ENCODE results near the gene SPN. TPM values are rescaled to one million over a fixed set of nuclear protein-coding genes. Genes with fewer than 3 reads are reported as not detected.
"Not testable (repeated sequence)": the region's sequence is repeated elsewhere in the genome, so short reads cannot be mapped to it uniquely, and the experiment has no call there.

Gene SPN
- total and polyA plus RNA-seq, 9 of the 15 experiments (the other 6 are each of a cell fraction or from before 2014, with no cell fraction given) = 24.3 to 225 (median 79.4) TPM

DNA sequence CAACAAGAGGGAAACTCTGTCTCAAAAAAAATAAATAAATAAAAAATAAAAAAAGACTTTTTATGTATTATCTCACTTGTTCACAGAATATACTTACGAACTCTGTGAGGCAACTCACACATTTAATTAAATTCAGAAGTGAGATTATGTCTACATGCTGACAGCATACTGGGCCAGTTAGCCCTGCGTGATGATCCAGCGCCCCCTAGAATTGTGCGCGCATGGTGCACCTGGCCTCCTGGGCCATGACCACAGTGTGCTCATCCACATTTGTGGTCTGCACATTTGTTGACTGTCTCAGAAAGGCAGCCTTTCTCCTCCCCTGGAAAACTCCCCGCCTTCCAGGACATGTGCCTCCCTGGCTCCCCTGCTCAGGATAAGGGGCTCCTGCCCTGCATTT, 42.5 kb upstream of the SPN start (continued):
- TF ChIP-seq, protein P1, sequence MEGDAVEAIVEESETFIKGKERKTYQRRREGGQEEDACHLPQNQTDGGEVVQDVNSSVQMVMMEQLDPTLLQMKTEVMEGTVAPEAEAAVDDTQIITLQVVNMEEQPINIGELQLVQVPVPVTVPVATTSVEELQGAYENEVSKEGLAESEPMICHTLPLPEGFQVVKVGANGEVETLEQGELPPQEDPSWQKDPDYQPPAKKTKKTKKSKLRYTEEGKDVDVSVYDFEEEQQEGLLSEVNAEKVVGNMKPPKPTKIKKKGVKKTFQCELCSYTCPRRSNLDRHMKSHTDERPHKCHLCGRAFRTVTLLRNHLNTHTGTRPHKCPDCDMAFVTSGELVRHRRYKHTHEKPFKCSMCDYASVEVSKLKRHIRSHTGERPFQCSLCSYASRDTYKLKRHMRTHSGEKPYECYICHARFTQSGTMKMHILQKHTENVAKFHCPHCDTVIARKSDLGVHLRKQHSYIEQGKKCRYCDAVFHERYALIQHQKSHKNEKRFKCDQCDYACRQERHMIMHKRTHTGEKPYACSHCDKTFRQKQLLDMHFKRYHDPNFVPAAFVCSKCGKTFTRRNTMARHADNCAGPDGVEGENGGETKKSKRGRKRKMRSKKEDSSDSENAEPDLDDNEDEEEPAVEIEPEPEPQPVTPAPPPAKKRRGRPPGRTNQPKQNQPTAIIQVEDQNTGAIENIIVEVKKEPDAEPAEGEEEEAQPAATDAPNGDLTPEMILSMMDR (IDR thresholded peaks at IDR 0.05 in 2 of 3, conservative IDR thresholded peaks at IDR 0.05 in 1 of 3; ENCODE audit: insufficient read depth in 2 of 3, low read depth in 1 of 3, low read length in 3 of 3) = peak; percentile 50 to 60 (median 53)
- peak; percentile 56; the same call in 1 of the 2 replicates for TF ChIP-seq MYC (IDR thresholded peaks at IDR 0.05; ENCODE audit: low read depth, low read length)
- TF ChIP-seq MYC (CRISPR knock-in tag; IDR thresholded peaks at IDR 0.05; ENCODE audit: borderline replicate concordance, low read depth) = not testable (repeated sequence)
- TF ChIP-seq, protein P2, sequence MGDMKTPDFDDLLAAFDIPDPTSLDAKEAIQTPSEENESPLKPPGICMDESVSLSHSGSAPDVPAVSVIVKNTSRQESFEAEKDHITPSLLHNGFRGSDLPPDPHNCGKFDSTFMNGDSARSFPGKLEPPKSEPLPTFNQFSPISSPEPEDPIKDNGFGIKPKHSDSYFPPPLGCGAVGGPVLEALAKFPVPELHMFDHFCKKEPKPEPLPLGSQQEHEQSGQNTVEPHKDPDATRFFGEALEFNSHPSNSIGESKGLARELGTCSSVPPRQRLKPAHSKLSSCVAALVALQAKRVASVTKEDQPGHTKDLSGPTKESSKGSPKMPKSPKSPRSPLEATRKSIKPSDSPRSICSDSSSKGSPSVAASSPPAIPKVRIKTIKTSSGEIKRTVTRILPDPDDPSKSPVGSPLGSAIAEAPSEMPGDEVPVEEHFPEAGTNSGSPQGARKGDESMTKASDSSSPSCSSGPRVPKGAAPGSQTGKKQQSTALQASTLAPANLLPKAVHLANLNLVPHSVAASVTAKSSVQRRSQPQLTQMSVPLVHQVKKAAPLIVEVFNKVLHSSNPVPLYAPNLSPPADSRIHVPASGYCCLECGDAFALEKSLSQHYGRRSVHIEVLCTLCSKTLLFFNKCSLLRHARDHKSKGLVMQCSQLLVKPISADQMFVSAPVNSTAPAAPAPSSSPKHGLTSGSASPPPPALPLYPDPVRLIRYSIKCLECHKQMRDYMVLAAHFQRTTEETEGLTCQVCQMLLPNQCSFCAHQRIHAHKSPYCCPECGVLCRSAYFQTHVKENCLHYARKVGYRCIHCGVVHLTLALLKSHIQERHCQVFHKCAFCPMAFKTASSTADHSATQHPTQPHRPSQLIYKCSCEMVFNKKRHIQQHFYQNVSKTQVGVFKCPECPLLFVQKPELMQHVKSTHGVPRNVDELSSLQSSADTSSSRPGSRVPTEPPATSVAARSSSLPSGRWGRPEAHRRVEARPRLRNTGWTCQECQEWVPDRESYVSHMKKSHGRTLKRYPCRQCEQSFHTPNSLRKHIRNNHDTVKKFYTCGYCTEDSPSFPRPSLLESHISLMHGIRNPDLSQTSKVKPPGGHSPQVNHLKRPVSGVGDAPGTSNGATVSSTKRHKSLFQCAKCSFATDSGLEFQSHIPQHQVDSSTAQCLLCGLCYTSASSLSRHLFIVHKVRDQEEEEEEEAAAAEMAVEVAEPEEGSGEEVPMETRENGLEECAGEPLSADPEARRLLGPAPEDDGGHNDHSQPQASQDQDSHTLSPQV (IDR thresholded peaks at IDR 0.05) = 0 out of 2 replicates have a peak, but pooled peaks have one; percentile 39
- TF ChIP-seq, protein P3, sequence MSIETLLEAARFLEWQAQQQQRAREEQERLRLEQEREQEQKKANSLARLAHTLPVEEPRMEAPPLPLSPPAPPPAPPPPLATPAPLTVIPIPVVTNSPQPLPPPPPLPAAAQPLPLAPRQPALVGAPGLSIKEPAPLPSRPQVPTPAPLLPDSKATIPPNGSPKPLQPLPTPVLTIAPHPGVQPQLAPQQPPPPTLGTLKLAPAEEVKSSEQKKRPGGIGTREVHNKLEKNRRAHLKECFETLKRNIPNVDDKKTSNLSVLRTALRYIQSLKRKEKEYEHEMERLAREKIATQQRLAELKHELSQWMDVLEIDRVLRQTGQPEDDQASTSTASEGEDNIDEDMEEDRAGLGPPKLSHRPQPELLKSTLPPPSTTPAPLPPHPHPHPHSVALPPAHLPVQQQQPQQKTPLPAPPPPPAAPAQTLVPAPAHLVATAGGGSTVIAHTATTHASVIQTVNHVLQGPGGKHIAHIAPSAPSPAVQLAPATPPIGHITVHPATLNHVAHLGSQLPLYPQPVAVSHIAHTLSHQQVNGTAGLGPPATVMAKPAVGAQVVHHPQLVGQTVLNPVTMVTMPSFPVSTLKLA (conservative IDR thresholded peaks at IDR 0.05) = peak; percentile 44 to 51; a peak in 2 of 4 replicates
- TF ChIP-seq CREM (IDR thresholded peaks at IDR 0.05; ENCODE audit: low read depth) = peak; percentile 36
- peak; percentile 47 to 77 for TF ChIP-seq RAD21 (CRISPR knock-in tag; conservative IDR thresholded peaks at IDR 0.05 in 1 of 2, IDR thresholded peaks at IDR 0.05 in 1 of 2)
